ENCODE measurements around the gene SRGAP1.
A peak's percentile ranks its signal among the peaks of the same experiment; 100 is the strongest.
"Not testable (repeated sequence)": the region's sequence is repeated elsewhere in the genome, so short reads cannot be mapped to it uniquely, and the experiment has no call there.

The SRGAP1 gene

GRCh38 chr12:63838411-63838810 is 6.1 kb upstream of the SRGAP1 start:
- H3K4me1 ChIP-seq (ENCODE audit: control insufficient read depth, insufficient read depth, low read length): no peaks in the 10 kb centered on the region
- no peaks in the 10 kb centered on the region for H3K36me3 ChIP-seq (ENCODE audit: control insufficient read depth, insufficient read depth, low read length)
- no peaks in the 10 kb centered on the region for H3K9me3 ChIP-seq (ENCODE audit: control insufficient read depth, insufficient read depth, low read length)
- H3K27ac ChIP-seq (ENCODE audit: low read depth, low read length): no peak overlapping the region
- H3K9ac ChIP-seq (ENCODE audit: low read depth, low read length): no peak overlapping the region
- H3K27me3 ChIP-seq (ENCODE audit: control insufficient read depth, insufficient read depth, low read length): no peaks in the 10 kb centered on the region
- H3K4me3 ChIP-seq (ENCODE audit: low read depth, low read length): no peak overlapping the region

- no peaks in the 10 kb centered on the region for H3K36me3 ChIP-seq (ENCODE audit: control insufficient read depth, insufficient read depth, low read length)
- H3K9ac ChIP-seq (ENCODE audit: low read depth, low read length): no peak overlapping the region
- H3K27ac ChIP-seq (ENCODE audit: low read depth, low read length): no peak overlapping the region
- peaks cover 11% of the 10 kb centered on the region for H3K27me3 ChIP-seq (ENCODE audit: control insufficient read depth, insufficient read depth, low read length)
- H3K4me1 ChIP-seq (ENCODE audit: control insufficient read depth, insufficient read depth, low read length): peaks cover 6% of the 10 kb centered on the region; the same call in 1 of the 2 replicates
- H3K4me3 ChIP-seq (ENCODE audit: low read depth, low read length): no peak overlapping the region
- no peaks in the 10 kb centered on the region for H3K9me3 ChIP-seq (ENCODE audit: control insufficient read depth, insufficient read depth, low read length)
Observed at GRCh38 chr12:63841011-63841410, 3.5 kb upstream of the SRGAP1 start.

- Histone ChIP-seq H3K9ac (ENCODE audit: low read depth, low read length) (no peak overlapping the region), H3K4me1 (ENCODE audit: control insufficient read depth, insufficient read depth, low read length) (peaks cover 7% of the 10 kb centered on the region; the same call in 1 of the 2 replicates), H3K36me3 (ENCODE audit: control insufficient read depth, insufficient read depth, low read length) (no peaks in the 10 kb centered on the region), H3K9me3 (ENCODE audit: control insufficient read depth, insufficient read depth, low read length) (no peaks in the 10 kb centered on the region), H3K27me3 (ENCODE audit: control insufficient read depth, insufficient read depth, low read length) (peaks cover 11% of the 10 kb centered on the region), H3K27ac (ENCODE audit: low read depth, low read length) (no peak overlapping the region), H3K4me3 (ENCODE audit: low read depth, low read length) (no peak overlapping the region)
Observed at GRCh38 chr12:63841571-63841970, 2.9 kb upstream of the SRGAP1 start.

GRCh38 chr12:63842750-63843149 is 1.8 kb upstream of the SRGAP1 start:
- H3K4me1 ChIP-seq (ENCODE audit: control insufficient read depth, insufficient read depth, low read length); H3K36me3 ChIP-seq (ENCODE audit: control insufficient read depth, insufficient read depth, low read length); H3K9ac ChIP-seq (ENCODE audit: low read depth, low read length); H3K27ac ChIP-seq (ENCODE audit: low read depth, low read length); H3K9me3 ChIP-seq (ENCODE audit: control insufficient read depth, insufficient read depth, low read length): not testable (repeated sequence)
- Histone ChIP-seq H3K4me3 (ENCODE audit: low read depth, low read length) (peak overlapping the region; percentile 94), H3K27me3 (ENCODE audit: control insufficient read depth, insufficient read depth, low read length) (peaks cover 11% of the 10 kb centered on the region)

- Histone ChIP-seq H3K9ac (ENCODE audit: low read depth, low read length) (peak overlapping the region; percentile 61; the same call in 1 of the 2 replicates), H3K4me1 (ENCODE audit: control insufficient read depth, insufficient read depth, low read length) (peaks cover 7% of the 10 kb centered on the region; the same call in 1 of the 2 replicates)
Observed at GRCh38 chr12:63843254-63843720, 1.2 kb upstream of the SRGAP1 start.

GRCh38 chr12:63843721-63844390 is 644 bp upstream of the SRGAP1 start:
- Histone ChIP-seq H3K36me3 (ENCODE audit: control insufficient read depth, insufficient read depth, low read length) (no peaks in the 10 kb centered on the region), H3K9ac (ENCODE audit: low read depth, low read length) (peak overlapping the region; percentile 28), H3K27ac (ENCODE audit: low read depth, low read length) (peak overlapping the region; percentile 57), H3K4me1 (ENCODE audit: control insufficient read depth, insufficient read depth, low read length) (peaks cover 7% of the 10 kb centered on the region; the same call in 1 of the 2 replicates), H3K9me3 (ENCODE audit: control insufficient read depth, insufficient read depth, low read length) (no peaks in the 10 kb centered on the region), H3K4me3 (ENCODE audit: low read depth, low read length) (peak overlapping the region; percentile 94), H3K27me3 (ENCODE audit: control insufficient read depth, insufficient read depth, low read length) (peaks cover 11% of the 10 kb centered on the region)

More at GRCh38 chr12:63843254-63843720, 1.2 kb upstream of the SRGAP1 start:
- H3K27ac ChIP-seq (ENCODE audit: low read depth, low read length): peak overlapping the region; percentile 40
- H3K4me3 ChIP-seq (ENCODE audit: low read depth, low read length): peak overlapping the region; percentile 94
- peaks cover 11% of the 10 kb centered on the region for H3K27me3 ChIP-seq (ENCODE audit: control insufficient read depth, insufficient read depth, low read length)
- H3K36me3 ChIP-seq (ENCODE audit: control insufficient read depth, insufficient read depth, low read length): no peaks in the 10 kb centered on the region
- H3K9me3 ChIP-seq (ENCODE audit: control insufficient read depth, insufficient read depth, low read length): no peaks in the 10 kb centered on the region

GRCh38 chr12:63845726-63846125 is 1.2 kb downstream of the SRGAP1 start:
- no peak overlapping the region for H3K27ac ChIP-seq (ENCODE audit: low read depth, low read length)
- peak overlapping the region; percentile 94 for H3K4me3 ChIP-seq (ENCODE audit: low read depth, low read length)
- H3K4me1 ChIP-seq (ENCODE audit: control insufficient read depth, insufficient read depth, low read length): peaks cover 7% of the 10 kb centered on the region; the same call in 1 of the 2 replicates
- H3K27me3 ChIP-seq (ENCODE audit: control insufficient read depth, insufficient read depth, low read length): peaks cover 11% of the 10 kb centered on the region
- no peak overlapping the region for H3K9ac ChIP-seq (ENCODE audit: low read depth, low read length)
- H3K9me3 ChIP-seq (ENCODE audit: control insufficient read depth, insufficient read depth, low read length): no peaks in the 10 kb centered on the region
- H3K36me3 ChIP-seq (ENCODE audit: control insufficient read depth, insufficient read depth, low read length): no peaks in the 10 kb centered on the region

GRCh38 chr12:63846238-63846967 is 1.9 kb downstream of the SRGAP1 start:
- no peak overlapping the region for H3K9ac ChIP-seq (ENCODE audit: low read depth, low read length)
- H3K27ac ChIP-seq (ENCODE audit: low read depth, low read length): no peak overlapping the region
- no peaks in the 10 kb centered on the region for H3K36me3 ChIP-seq (ENCODE audit: control insufficient read depth, insufficient read depth, low read length)
- H3K9me3 ChIP-seq (ENCODE audit: control insufficient read depth, insufficient read depth, low read length): no peaks in the 10 kb centered on the region
- H3K4me1 ChIP-seq (ENCODE audit: control insufficient read depth, insufficient read depth, low read length): peaks cover 7% of the 10 kb centered on the region; the same call in 1 of the 2 replicates
- H3K27me3 ChIP-seq (ENCODE audit: control insufficient read depth, insufficient read depth, low read length): peaks cover 11% of the 10 kb centered on the region
- peak overlapping the region; percentile 94; the same call in 1 of the 2 replicates for H3K4me3 ChIP-seq (ENCODE audit: low read depth, low read length)

GRCh38 chr12:63848450-63848849 is 4.0 kb downstream of the SRGAP1 start:
- H3K4me3 ChIP-seq (ENCODE audit: low read depth, low read length): no peak overlapping the region
- no peak overlapping the region for H3K27ac ChIP-seq (ENCODE audit: low read depth, low read length)
- peaks cover 15% of the 10 kb centered on the region for H3K4me1 ChIP-seq (ENCODE audit: control insufficient read depth, insufficient read depth, low read length)
- H3K36me3 ChIP-seq (ENCODE audit: control insufficient read depth, insufficient read depth, low read length): no peaks in the 10 kb centered on the region
- no peak overlapping the region for H3K9ac ChIP-seq (ENCODE audit: low read depth, low read length)
- H3K27me3 ChIP-seq (ENCODE audit: control insufficient read depth, insufficient read depth, low read length): peaks cover 11% of the 10 kb centered on the region
- no peaks in the 10 kb centered on the region for H3K9me3 ChIP-seq (ENCODE audit: control insufficient read depth, insufficient read depth, low read length)

- no peaks in the 10 kb centered on the region for H3K36me3 ChIP-seq (ENCODE audit: control insufficient read depth, insufficient read depth, low read length)
- H3K4me3 ChIP-seq (ENCODE audit: low read depth, low read length): no peak overlapping the region
- H3K27me3 ChIP-seq (ENCODE audit: control insufficient read depth, insufficient read depth, low read length): peaks cover 11% of the 10 kb centered on the region
- peaks cover 20% of the 10 kb centered on the region for H3K4me1 ChIP-seq (ENCODE audit: control insufficient read depth, insufficient read depth, low read length)
- H3K9ac ChIP-seq (ENCODE audit: low read depth, low read length): no peak overlapping the region
- H3K9me3 ChIP-seq (ENCODE audit: control insufficient read depth, insufficient read depth, low read length): no peaks in the 10 kb centered on the region
- no peak overlapping the region for H3K27ac ChIP-seq (ENCODE audit: low read depth, low read length)
Observed at GRCh38 chr12:63849106-63849620, 4.7 kb downstream of the SRGAP1 start.

GRCh38 chr12:63849641-63850040 is 5.1 kb downstream of the SRGAP1 start:
- no peak overlapping the region for H3K4me3 ChIP-seq (ENCODE audit: low read depth, low read length)
- peaks cover 20% of the 10 kb centered on the region for H3K4me1 ChIP-seq (ENCODE audit: control insufficient read depth, insufficient read depth, low read length)
- no peak overlapping the region for H3K27ac ChIP-seq (ENCODE audit: low read depth, low read length)
- H3K9ac ChIP-seq (ENCODE audit: low read depth, low read length): no peak overlapping the region
- no peaks in the 10 kb centered on the region for H3K9me3 ChIP-seq (ENCODE audit: control insufficient read depth, insufficient read depth, low read length)
- H3K36me3 ChIP-seq (ENCODE audit: control insufficient read depth, insufficient read depth, low read length): no peaks in the 10 kb centered on the region
- peaks cover 10% of the 10 kb centered on the region for H3K27me3 ChIP-seq (ENCODE audit: control insufficient read depth, insufficient read depth, low read length)

Measured in HUES48 (cell line).